DND-41 (cell line): Measurements from ENCODE around the gene ARHGAP9.

ENCODE experiments used
- ATAC-seq: fragments of 200-7000 bp; cut with Tn5 transposase; 3 replicates; pipeline ENCODE4 v1.9.1; 2021; ENCODE audit warnings: low read depth; ENCODE audit not compliant: insufficient read depth
- DNase-seq: peaks from one replicate; pipeline ENCODE4 v3.0.0-alpha.2; 2020
- H2AFZ ChIP-seq: 2 replicates; pipeline ENCODE4 v1.6.0; 2012; ENCODE audit warnings: low read depth, low read length
- H3K27ac ChIP-seq: 2 replicates; pipeline ENCODE4 v1.5.1; 2012; ENCODE audit warnings: low read length, inconsistent platforms
- H3K27me3 ChIP-seq: fragments of 200-600 bp; sonication (generic); 2 replicates; pipeline ENCODE4 v1.6.0; 2012; ENCODE audit warnings: low read length, mild to moderate bottlenecking, inconsistent platforms; ENCODE audit not compliant: insufficient read depth, poor library complexity
- H3K36me3 ChIP-seq: 2 replicates; pipeline ENCODE4 v1.5.1; 2012; ENCODE audit warnings: low read length, inconsistent platforms; ENCODE audit not compliant: insufficient read depth
- H3K4me1 ChIP-seq: 2 replicates; pipeline ENCODE4 v1.5.1; 2012; ENCODE audit warnings: mild to moderate bottlenecking, low read length; ENCODE audit not compliant: insufficient read depth
- H3K4me2 ChIP-seq: 2 replicates; pipeline ENCODE4 v1.6.0; 2012; ENCODE audit warnings: mild to moderate bottlenecking, moderate library complexity, low read length, inconsistent platforms; ENCODE audit not compliant: insufficient read depth
- H3K4me3 ChIP-seq, 2 experiments: fragments of 200-600 bp in 1 of 2; shearing (Covaris generic) in 1 of 2; 2 replicates each; pipeline ENCODE4 v1.5.1; 2012 to 2016; ENCODE audit warnings: inconsistent platforms in 2 of 2, low read length in 2 of 2, mild to moderate bottlenecking in 2 of 2, low read depth in 1 of 2, moderate library complexity in 1 of 2
- H3K79me2 ChIP-seq: 2 replicates; pipeline ENCODE4 v1.6.0; 2012; ENCODE audit warnings: low read length, inconsistent platforms; ENCODE audit not compliant: insufficient read depth
- H3K9ac ChIP-seq: 2 replicates; pipeline ENCODE4 v1.6.0; 2012; ENCODE audit warnings: low read depth, mild to moderate bottlenecking, inconsistent platforms, low read length, moderate library complexity
- H3K9me3 ChIP-seq: 2 replicates; pipeline ENCODE4 v1.5.1; 2012; ENCODE audit warnings: low read length, moderate library complexity, mild to moderate bottlenecking, inconsistent platforms; ENCODE audit not compliant: insufficient read depth, severe bottlenecking
- H4K20me1 ChIP-seq: 2 replicates; pipeline ENCODE4 v1.6.0; 2012; ENCODE audit warnings: low read length; ENCODE audit not compliant: insufficient read depth
- EZH2 ChIP-seq: IDR thresholded peaks from 3 replicates; pipeline ENCODE4 v1.6.1; 2012; ENCODE audit warnings: borderline replicate concordance, low read depth, mild to moderate bottlenecking, moderate library complexity, low read length, inconsistent platforms; ENCODE audit not compliant: severe bottlenecking
- TF ChIP-seq, protein P1 (sequence below): IDR thresholded peaks from 2 replicates; pipeline ENCODE4 v1.5.1; 2012; ENCODE audit warnings: borderline replicate concordance, low read length, moderate library complexity, mild to moderate bottlenecking; ENCODE audit not compliant: poor library complexity, severe bottlenecking; ENCODE audit errors: extremely low read depth

Gene ARHGAP9

DNA sequence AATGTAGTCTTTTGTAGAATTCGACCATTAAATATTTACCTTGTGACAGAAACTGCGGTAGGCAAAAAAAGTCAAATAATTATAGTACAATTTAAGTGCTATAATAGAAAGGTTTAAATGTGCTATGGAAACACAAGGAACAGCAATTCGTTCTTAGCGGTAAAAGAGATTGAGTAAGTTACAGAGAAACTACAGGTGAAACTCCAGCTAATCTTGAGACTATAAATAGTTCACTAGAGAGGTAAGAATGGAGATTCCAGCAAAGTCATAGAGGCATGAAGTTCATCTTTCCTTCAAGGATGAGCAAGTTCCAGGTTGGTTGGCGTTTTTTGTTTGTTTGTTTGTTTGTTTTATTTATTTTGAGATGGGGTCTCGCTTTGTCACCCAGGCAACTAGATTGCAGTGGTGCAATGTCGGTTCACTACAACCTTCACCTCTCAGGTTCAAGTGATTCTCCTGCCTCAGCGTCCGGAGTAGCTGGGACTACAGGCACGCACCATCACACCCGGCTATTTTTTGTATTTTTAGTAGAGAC lies 47.9 kb downstream of the ARHGAP9 start:
- peak overlapping the region; percentile 62 to 79 for H3K4me3 ChIP-seq

DNA sequence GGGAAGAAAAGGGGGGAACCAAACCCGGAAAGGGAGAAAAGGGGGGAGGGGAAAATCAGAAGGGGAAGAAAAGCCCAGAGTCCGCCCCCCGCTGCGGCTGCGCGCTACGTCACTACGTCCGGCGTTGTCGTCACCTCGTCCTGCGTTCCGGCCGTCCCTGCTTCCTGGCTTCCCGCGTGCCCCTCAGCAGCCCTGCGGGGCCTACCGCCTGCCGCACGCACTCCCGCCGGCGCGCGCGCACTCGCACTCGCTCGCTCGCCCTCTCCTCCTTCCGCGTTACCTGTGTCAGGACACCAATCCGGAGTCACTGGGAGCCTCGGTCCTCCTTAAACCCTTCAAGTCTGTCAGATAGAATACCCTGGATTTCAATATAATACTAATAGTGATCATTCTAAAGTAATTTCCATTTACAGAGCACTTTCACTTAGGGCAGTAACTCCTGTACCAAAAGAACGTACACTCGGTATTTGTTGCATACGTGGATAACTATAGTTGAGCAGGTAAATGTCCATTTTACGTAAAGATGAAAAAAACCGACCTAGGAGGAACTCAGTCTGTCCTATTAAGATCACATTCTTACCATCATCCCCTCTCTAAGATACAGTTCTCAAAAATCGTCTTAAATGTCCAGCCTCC lies 48.6 kb downstream of the ARHGAP9 start, which contains the start of gene R3HDM2:
Gene R3HDM2 (minus strand): TSS at position 113 of the 636 bp plus-strand sequence. CDS start 120,615 bp downstream, outside the sequence.
- H3K9ac ChIP-seq: peak within 1 kb of the TSS; percentile 87
- H3K4me1 ChIP-seq: peaks cover 27% of the 10 kb centered on the region
- no peaks in the 10 kb centered on the region for H3K27me3 ChIP-seq
- no peaks in the 10 kb centered on the region for H4K20me1 ChIP-seq
- H3K79me2 ChIP-seq: peaks cover 48% of the 10 kb centered on the region
- no peaks in the 10 kb centered on the region for H3K9me3 ChIP-seq
- peak within 1 kb of the TSS; percentile 94 for H3K4me2 ChIP-seq
- ATAC-seq (peak; percentile 94), DNase-seq (peak; percentile 96)
- no peaks in the 10 kb centered on the region for H3K36me3 ChIP-seq
- H3K27ac ChIP-seq: peak within 1 kb of the TSS; percentile 95
- H3K4me3 ChIP-seq: peak within 1 kb of the TSS; percentile 69 to 79
- H2AFZ ChIP-seq: peak within 1 kb of the TSS; percentile 90
- TF ChIP-seq, protein P1, sequence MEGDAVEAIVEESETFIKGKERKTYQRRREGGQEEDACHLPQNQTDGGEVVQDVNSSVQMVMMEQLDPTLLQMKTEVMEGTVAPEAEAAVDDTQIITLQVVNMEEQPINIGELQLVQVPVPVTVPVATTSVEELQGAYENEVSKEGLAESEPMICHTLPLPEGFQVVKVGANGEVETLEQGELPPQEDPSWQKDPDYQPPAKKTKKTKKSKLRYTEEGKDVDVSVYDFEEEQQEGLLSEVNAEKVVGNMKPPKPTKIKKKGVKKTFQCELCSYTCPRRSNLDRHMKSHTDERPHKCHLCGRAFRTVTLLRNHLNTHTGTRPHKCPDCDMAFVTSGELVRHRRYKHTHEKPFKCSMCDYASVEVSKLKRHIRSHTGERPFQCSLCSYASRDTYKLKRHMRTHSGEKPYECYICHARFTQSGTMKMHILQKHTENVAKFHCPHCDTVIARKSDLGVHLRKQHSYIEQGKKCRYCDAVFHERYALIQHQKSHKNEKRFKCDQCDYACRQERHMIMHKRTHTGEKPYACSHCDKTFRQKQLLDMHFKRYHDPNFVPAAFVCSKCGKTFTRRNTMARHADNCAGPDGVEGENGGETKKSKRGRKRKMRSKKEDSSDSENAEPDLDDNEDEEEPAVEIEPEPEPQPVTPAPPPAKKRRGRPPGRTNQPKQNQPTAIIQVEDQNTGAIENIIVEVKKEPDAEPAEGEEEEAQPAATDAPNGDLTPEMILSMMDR: no peak
- TF ChIP-seq EZH2: no peak

More for the DNA sequence above, 47.9 kb downstream of the ARHGAP9 start:
- peaks cover 42% of the 10 kb centered on the region for H3K79me2 ChIP-seq
- H3K9me3 ChIP-seq: no peaks in the 10 kb centered on the region
- H3K27me3 ChIP-seq: no peaks in the 10 kb centered on the region
- H3K4me1 ChIP-seq: peaks cover 27% of the 10 kb centered on the region
- TF ChIP-seq, protein P1: no peak
- no peak for TF ChIP-seq EZH2
- no peaks in the 10 kb centered on the region for H3K36me3 ChIP-seq
- peak overlapping the region; percentile 95 for H3K27ac ChIP-seq
- no peaks in the 10 kb centered on the region for H4K20me1 ChIP-seq
- peak overlapping the region; percentile 87 for H3K9ac ChIP-seq
- no peak for DNase-seq
- ATAC-seq: no peak
- H3K4me2 ChIP-seq: peak overlapping the region; percentile 86
- H2AFZ ChIP-seq: peak overlapping the region; percentile 90

DNA sequence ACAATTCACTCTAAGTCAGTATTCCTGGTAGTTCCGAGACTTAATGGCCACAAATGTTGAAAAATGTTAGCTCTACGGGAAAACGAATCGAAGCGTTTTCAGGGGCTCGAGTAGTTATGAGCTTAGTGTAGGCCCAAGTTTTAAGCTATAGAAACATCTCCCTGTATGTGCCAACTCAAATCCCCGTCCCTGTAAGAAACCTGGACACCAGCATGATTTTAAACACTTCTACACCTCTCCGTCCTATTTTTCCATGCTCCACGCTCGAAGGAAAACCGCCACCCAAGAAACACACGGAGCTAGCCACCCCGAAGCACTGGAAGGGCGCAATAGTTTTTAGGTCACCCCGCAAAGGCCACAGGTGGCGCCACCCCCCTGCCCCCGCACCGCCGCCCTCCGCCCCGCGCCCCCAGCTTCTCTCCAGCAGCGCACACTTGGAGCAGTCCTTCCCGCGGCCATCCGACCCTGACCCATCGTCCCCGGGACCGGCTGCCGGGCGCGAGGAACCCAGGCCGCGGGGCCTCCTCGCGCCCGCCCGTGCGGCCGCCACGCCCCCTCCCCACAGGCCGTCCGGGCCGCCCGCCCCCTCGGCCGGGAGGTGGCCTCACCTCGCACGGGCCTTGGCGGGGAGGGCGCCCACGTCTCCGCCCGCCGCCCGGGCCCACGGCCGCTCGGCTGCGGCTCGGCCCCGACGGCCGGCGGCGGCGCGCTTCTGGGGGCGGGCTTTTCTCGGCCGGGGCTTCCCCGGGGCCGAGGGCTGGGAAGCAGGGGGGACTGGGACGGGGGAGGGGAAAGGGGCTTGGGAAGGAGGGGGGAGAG lies 49.3 kb downstream of the ARHGAP9 start:
- no peaks in the 10 kb centered on the region for H3K9me3 ChIP-seq
- H3K9ac ChIP-seq: peak overlapping the region; percentile 87
- ATAC-seq (peak; percentile 59), DNase-seq (peak; percentile 51)
- TF ChIP-seq, protein P1: peak; percentile 26
- TF ChIP-seq EZH2: no peak
- H4K20me1 ChIP-seq: no peaks in the 10 kb centered on the region
- peak overlapping the region; percentile 69 to 79 for H3K4me3 ChIP-seq
- H3K27me3 ChIP-seq: no peaks in the 10 kb centered on the region
- H3K4me2 ChIP-seq: peak overlapping the region; percentile 94
- H3K36me3 ChIP-seq: peaks cover 6% of the 10 kb centered on the region; the same call in 1 of the 2 replicates
- H3K4me1 ChIP-seq: peaks cover 27% of the 10 kb centered on the region
- H2AFZ ChIP-seq: peak overlapping the region; percentile 75
- H3K27ac ChIP-seq: peak overlapping the region; percentile 95
- peaks cover 54% of the 10 kb centered on the region for H3K79me2 ChIP-seq
